HEK293T (cell line): ENCODE results near the gene MGAT5.

ENCODE experiments used
- CTCF ChIA-PET: fragments of 350-600 bp; formaldehyde crosslinking; extraction: SDS; loops from one replicate; lab custom pipeline; 2021; ENCODE audit warnings: antibody characterized with exemption, inconsistent platforms; lab: Yijun Ruan, JAX
- POLR2A ChIA-PET: fragments of 350-600 bp; formaldehyde crosslinking; extraction: SDS; loops from one replicate; lab custom pipeline; 2020; ENCODE audit warnings: antibody characterized with exemption, inconsistent platforms; lab: Yijun Ruan, JAX
- DNase-seq: peaks from one replicate; pipeline ENCODE4 v3.0.0; 2012; ENCODE audit warnings: mixed read lengths; ENCODE audit errors: extremely low spot score
- ARNT ChIP-seq: fragments of 450-650 bp; IDR thresholded peaks from 2 replicates; pipeline ENCODE4 v1.6.1; 2017; ENCODE audit warnings: mild to moderate bottlenecking
- BHLHE40 ChIP-seq: fragments of 450-650 bp; IDR thresholded peaks from 2 replicates; pipeline ENCODE4 v1.6.1; 2016; ENCODE audit warnings: mild to moderate bottlenecking, moderate library complexity, borderline replicate concordance
- CTBP1 ChIP-seq: fragments of 450-650 bp; IDR thresholded peaks from 2 replicates; pipeline ENCODE4 v1.6.1; 2016; ENCODE audit warnings: borderline replicate concordance
- ELF4 ChIP-seq: fragments of 450-650 bp; IDR thresholded peaks from 2 replicates; pipeline ENCODE4 v1.6.1; 2017; ENCODE audit warnings: antibody characterized with exemption
- FOXA1 ChIP-seq: fragments of 450-650 bp; IDR thresholded peaks from 2 replicates; pipeline ENCODE4 v1.6.1; 2016; ENCODE audit warnings: mild to moderate bottlenecking
- FOXK2 ChIP-seq: fragments of 450-650 bp; IDR thresholded peaks from 2 replicates; pipeline ENCODE4 v1.6.1; 2016; ENCODE audit warnings: mild to moderate bottlenecking
- FOXM1 ChIP-seq: fragments of 450-650 bp; IDR thresholded peaks from 2 replicates; pipeline ENCODE4 v1.6.1; 2017; ENCODE audit warnings: mild to moderate bottlenecking, borderline replicate concordance
- HDGF ChIP-seq: fragments of 450-650 bp; IDR thresholded peaks from 2 replicates; pipeline ENCODE4 v1.6.1; 2017; ENCODE audit warnings: antibody characterized with exemption, borderline replicate concordance
- L3MBTL2 ChIP-seq: fragments of 450-650 bp; conservative IDR thresholded peaks from 2 replicates; pipeline ENCODE4 v1.6.1; 2016; ENCODE audit warnings: mild to moderate bottlenecking
- LEF1 ChIP-seq: fragments of 450-650 bp; IDR thresholded peaks from 2 replicates; pipeline ENCODE4 v1.6.1; 2017; ENCODE audit warnings: mild to moderate bottlenecking, borderline replicate concordance
- NFRKB ChIP-seq: fragments of 450-650 bp; IDR thresholded peaks from 2 replicates; pipeline ENCODE4 v1.6.1; 2016; ENCODE audit warnings: mild to moderate bottlenecking, moderate library complexity
- SP1 ChIP-seq: fragments of 450-650 bp; IDR thresholded peaks from 2 replicates; pipeline ENCODE4 v1.6.1; 2017
- SUZ12 ChIP-seq: fragments of 450-650 bp; IDR thresholded peaks from 2 replicates; pipeline ENCODE4 v1.6.1; 2016; ENCODE audit warnings: mild to moderate bottlenecking
- TARDBP ChIP-seq: fragments of 450-650 bp; IDR thresholded peaks from 2 replicates; pipeline ENCODE4 v1.6.1; 2016
- ZNF384 ChIP-seq: fragments of 450-650 bp; IDR thresholded peaks from 2 replicates; pipeline ENCODE4 v1.6.1; 2016
- TF ChIP-seq, protein P1 (sequence below): fragments of 450-650 bp; IDR thresholded peaks from 2 replicates; pipeline ENCODE4 v1.6.1; 2016

MGAT5 gene

DNA sequence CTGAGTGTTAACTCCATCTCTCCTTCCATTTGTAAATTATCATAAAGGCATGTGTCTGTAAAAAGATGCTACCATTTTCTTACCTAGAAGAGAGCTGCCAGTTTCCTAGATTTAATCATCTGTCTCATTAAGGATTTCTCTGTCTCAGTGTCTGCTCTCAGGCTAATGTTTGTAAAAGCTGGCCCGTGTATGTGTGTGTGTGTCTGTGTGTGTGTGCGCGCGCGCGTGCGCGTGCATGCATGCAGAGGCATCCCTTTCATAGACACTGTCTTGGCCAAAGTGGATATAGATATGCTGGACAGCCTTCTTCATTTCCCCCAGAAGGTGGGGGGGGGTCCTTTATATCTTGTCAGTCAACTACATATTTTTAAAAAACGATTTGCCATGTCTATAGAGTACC, 18.9 kb downstream of the MGAT5 start:
- POLR2A ChIA-PET: no interaction called here
- no peak for TF ChIP-seq ELF4
- TF ChIP-seq CTBP1: no peak
- TF ChIP-seq FOXM1: no peak
- no peak for TF ChIP-seq FOXK2
- no peak for TF ChIP-seq SUZ12
- TF ChIP-seq SP1: no peak
- no peak for TF ChIP-seq LEF1
- TF ChIP-seq BHLHE40: no peak
- TF ChIP-seq, protein P1, sequence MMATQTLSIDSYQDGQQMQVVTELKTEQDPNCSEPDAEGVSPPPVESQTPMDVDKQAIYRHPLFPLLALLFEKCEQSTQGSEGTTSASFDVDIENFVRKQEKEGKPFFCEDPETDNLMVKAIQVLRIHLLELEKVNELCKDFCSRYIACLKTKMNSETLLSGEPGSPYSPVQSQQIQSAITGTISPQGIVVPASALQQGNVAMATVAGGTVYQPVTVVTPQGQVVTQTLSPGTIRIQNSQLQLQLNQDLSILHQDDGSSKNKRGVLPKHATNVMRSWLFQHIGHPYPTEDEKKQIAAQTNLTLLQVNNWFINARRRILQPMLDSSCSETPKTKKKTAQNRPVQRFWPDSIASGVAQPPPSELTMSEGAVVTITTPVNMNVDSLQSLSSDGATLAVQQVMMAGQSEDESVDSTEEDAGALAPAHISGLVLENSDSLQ: no peak
- no peak for TF ChIP-seq NFRKB
- TF ChIP-seq HDGF: no peak
- TF ChIP-seq ZNF384: no peak
- CTCF ChIA-PET: interaction anchor here (1.1 kb wide), 1 partner anchor 21 kb away, joined by 3 read pairs; no protein-coding TSS in a partner anchor
- no peak for DNase-seq

DNA sequence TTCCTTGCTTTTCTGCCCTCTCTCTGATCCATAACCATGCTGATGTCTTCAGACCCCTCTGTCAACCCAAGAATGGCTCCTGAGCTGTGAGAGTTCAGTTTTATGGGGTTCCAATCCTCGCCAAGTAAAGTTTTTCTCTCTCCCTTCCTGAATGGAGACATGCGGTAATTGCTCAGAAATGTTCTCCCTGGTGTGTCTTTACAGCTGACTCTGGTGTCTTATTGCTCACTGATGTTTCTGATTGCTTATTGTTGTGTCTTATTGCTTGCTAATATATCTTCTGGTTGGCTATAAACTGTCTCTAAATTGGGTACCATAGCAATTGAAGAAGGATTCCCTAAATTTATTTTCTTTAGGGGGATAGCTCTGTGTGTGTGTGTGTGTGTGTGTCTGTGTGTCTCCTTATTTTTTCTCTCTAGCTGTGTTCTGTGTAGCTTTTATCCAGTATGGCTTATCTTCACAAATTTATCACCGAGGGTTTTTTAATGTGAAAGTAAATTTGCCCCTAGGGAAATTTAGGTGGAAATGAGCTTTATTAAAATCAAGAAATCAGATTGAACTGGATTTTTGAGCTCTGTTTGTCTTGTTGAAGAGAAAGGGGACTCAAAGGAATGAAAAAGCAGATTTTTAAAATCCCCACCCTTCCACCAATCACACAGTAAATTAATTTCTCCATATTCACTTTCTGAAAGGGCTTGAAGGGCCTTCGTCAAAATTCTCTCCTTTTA, 19.5 kb downstream of the MGAT5 start:
- no peak for DNase-seq
- POLR2A ChIA-PET: no interaction called here
- no peak for TF ChIP-seq ELF4
- no peak for TF ChIP-seq TARDBP
- TF ChIP-seq ARNT: no peak
- CTCF ChIA-PET: interaction anchor here (1.1 kb wide), 1 partner anchor 20 kb away, joined by 3 read pairs; no protein-coding TSS in a partner anchor

- DNase-seq: no peak
- CTCF ChIA-PET: interaction anchor here (1.1 kb wide), 1 partner anchor 19 kb away, joined by 3 read pairs; no protein-coding TSS in a partner anchor
- TF ChIP-seq LEF1 (no peak), FOXA1 (no peak), ZNF384 (no peak), L3MBTL2 (no peak)
- POLR2A ChIA-PET: no interaction called here
Measured at GRCh38 chr2:134274121-134274520, 20.2 kb downstream of the MGAT5 start.

- DNase-seq: no peak
- POLR2A ChIA-PET: no interaction called here
- TF ChIP-seq BHLHE40: no peak
- TF ChIP-seq FOXA1: no peak
- no peak for TF ChIP-seq LEF1
- no peak for TF ChIP-seq SP1
- TF ChIP-seq HDGF: no peak
- TF ChIP-seq ARNT: no peak
- TF ChIP-seq L3MBTL2: no peak
- no peak for TF ChIP-seq FOXK2
- TF ChIP-seq ELF4: no peak
- TF ChIP-seq SUZ12: no peak
- no peak for TF ChIP-seq TARDBP
- CTCF ChIA-PET: no interaction called here
Measured at GRCh38 chr2:134275058-134275862, 21.4 kb downstream of the MGAT5 start.

DNA sequence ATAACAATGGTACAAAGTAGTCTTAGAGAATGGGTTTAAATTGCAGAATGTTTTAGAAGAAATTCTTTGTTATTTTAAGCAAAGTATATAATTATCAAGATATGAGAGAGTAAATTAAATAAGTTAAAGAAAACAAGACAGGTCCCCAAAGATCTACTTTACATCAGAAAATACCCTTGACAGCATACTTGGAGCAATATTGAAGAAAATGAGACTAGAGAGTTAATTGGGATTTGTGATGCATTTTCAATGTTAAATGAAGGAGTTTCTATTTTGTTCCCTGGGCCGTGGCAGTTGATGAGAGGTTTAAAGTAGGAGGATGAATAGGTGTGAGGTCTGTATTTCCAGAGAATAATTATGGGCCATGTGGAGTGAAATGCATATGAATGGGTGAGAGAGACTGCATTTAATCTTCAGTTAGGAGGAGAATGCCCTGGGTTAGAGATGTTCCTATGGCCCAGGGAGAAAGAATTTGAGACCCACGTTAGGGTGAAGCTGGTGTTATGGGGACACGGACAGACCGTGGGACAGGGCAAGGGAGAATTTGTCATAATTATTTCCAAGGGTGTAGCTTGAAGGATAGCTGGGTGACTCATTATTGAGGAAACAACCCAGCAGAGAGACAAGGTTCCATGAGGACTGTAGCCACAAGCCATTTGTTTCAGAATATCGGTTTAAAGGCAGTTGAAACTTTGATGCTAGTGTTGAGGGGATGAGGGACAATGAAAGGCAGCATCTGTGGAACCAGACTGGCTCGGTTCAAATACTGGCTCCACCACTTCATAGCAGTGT, 22.7 kb downstream of the MGAT5 start:
- ChIA-PET CTCF (no interaction called here), POLR2A (no interaction called here)
- no peak for DNase-seq
- no peak for TF ChIP-seq LEF1
- no peak for TF ChIP-seq FOXA1
- no peak for TF ChIP-seq BHLHE40
- no peak for TF ChIP-seq L3MBTL2
- no peak for TF ChIP-seq FOXK2
- TF ChIP-seq TARDBP: no peak
- no peak for TF ChIP-seq ARNT
- TF ChIP-seq SUZ12: no peak
- TF ChIP-seq ZNF384: no peak
- no peak for TF ChIP-seq SP1
- TF ChIP-seq HDGF: no peak
- no peak for TF ChIP-seq ELF4
- no peak for TF ChIP-seq NFRKB
- TF ChIP-seq, protein P1: no peak
- no peak for TF ChIP-seq CTBP1
- TF ChIP-seq FOXM1: no peak

DNA sequence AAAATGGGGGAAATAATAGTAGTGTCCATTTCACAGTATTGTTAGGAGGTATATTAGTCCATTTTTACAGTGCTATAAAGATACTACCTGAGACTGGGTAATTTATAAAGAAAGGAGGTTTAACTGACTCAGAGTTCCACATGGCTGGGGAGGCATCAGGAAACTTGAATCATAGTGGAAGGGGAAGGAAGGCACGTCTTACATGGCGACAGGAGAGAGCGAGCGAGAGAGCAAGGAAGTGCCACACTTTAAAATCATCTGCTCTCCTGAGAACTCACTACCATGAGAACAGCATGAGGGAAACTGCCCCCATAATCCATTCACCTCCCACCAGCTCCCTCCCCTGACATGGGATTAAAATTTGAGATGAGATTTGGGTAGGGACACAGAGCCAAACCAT, 23.4 kb downstream of the MGAT5 start:
- DNase-seq: no peak
- CTCF ChIA-PET: no interaction called here
- TF ChIP-seq, protein P1: no peak
- TF ChIP-seq NFRKB: no peak
- no peak for TF ChIP-seq FOXK2
- no peak for TF ChIP-seq TARDBP
- no peak for TF ChIP-seq FOXM1
- TF ChIP-seq ELF4: no peak
- TF ChIP-seq ZNF384: no peak
- TF ChIP-seq SP1: no peak
- TF ChIP-seq BHLHE40: no peak
- TF ChIP-seq CTBP1: no peak
- POLR2A ChIA-PET: no interaction called here
